ENCODE data around the gene PLCH1.

The PLCH1 gene

DNA sequence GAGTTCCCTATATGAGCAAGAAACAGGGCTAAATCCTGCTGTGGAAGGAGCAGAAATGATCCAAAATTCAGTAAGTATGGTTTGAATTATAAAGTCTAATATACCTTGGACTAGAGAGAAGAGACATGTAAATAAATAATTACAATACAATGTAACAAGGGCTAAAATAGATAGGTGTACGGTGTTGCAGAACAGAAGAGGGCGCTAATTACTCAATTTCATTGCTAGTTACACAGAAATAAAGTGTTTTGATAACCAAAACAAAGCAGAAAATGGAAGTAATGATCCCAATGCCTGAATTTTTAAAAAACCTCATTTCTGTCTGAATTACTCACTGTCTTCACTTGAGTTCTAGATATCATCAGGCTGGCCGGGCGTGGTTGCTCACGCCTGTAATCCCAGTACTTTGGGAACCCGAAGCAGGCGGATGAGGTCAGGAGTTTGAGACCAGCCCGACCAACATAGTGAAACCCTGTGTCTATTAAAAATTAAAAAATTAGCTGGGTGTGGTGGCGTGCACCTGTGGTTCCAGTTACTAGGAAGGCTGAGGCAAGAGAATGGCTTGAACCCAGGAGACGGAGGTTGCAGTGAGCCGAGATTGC lies 8.3 kb upstream of the PLCH1 start:
- no peak for TF ChIP-seq ZFX (IDR thresholded peaks at IDR 0.05; ENCODE audit: borderline replicate concordance)
- TF ChIP-seq, protein P1, sequence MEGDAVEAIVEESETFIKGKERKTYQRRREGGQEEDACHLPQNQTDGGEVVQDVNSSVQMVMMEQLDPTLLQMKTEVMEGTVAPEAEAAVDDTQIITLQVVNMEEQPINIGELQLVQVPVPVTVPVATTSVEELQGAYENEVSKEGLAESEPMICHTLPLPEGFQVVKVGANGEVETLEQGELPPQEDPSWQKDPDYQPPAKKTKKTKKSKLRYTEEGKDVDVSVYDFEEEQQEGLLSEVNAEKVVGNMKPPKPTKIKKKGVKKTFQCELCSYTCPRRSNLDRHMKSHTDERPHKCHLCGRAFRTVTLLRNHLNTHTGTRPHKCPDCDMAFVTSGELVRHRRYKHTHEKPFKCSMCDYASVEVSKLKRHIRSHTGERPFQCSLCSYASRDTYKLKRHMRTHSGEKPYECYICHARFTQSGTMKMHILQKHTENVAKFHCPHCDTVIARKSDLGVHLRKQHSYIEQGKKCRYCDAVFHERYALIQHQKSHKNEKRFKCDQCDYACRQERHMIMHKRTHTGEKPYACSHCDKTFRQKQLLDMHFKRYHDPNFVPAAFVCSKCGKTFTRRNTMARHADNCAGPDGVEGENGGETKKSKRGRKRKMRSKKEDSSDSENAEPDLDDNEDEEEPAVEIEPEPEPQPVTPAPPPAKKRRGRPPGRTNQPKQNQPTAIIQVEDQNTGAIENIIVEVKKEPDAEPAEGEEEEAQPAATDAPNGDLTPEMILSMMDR (IDR thresholded peaks at IDR 0.05) = peak; percentile 82
- no peak overlapping the region for H3K27ac ChIP-seq

GRCh38 chr3:155748611-155749365 lies 3.9 kb upstream of the PLCH1 start:
- TF ChIP-seq, protein P1 (IDR thresholded peaks at IDR 0.05) = no peak
- no peak for TF ChIP-seq ZFX (IDR thresholded peaks at IDR 0.05; ENCODE audit: borderline replicate concordance)
- H3K27ac ChIP-seq = no peak overlapping the region

- TF ChIP-seq, protein P1 (IDR thresholded peaks at IDR 0.05) = no peak
- no peak for TF ChIP-seq ZFX (IDR thresholded peaks at IDR 0.05; ENCODE audit: borderline replicate concordance)
- no peak overlapping the region for H3K27ac ChIP-seq
Observed at GRCh38 chr3:155747946-155748290, 3.0 kb upstream of the PLCH1 start.

DNA sequence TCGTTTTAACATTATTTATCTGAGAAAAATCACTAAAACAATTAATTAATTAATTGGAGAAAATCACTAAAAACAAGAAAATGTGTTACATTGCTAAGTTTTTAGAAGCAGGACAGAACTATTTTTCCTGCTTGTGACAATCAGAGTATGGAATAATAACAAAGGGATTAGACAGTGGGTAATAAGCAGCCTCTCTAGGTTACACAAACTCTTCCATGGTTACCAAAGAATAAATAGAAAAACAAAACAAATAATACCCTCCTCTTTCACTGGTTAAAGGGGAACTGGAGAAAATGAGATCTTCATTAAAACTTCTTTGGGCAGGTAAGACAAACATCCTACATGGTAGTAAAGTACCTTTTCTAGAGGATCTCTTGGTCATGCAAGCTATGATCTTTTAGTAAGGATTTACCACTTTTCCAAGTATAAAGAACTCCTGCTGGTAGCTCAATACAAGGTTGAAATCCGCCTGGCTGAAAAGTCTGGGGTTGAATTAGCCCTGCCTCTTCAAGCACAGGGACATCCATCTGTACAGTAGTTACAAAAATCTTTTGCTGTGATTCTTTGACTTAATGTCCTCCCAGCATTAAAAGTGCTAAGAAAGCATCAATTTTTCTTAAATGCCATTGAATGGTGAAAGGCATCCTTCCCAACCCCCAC lies 2.5 kb upstream of the PLCH1 start:
- TF ChIP-seq ZFX (IDR thresholded peaks at IDR 0.05; ENCODE audit: borderline replicate concordance) = no peak
- TF ChIP-seq, protein P1 (IDR thresholded peaks at IDR 0.05) = no peak
- no peak overlapping the region for H3K27ac ChIP-seq

DNA sequence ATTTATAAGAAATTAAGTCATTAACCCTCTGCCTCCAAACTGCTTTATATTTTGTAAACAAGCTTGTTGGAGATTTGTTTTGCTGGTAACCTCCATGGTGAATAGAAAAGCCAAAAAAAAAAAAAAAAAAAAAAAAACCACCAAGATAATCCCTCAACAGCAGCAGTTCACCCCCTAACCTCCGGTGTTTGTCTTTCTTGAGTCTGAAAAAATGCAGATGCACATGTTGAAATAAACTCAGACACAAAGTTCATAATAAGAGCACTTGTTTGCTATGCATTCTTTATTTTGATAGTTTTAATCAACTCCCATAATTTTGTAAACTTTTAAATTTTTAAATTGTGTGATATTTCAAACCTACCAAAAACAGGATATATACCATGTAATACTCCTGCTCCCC lies 1.8 kb upstream of the PLCH1 start:
- no peak overlapping the region for H3K27ac ChIP-seq
- TF ChIP-seq, protein P1 (IDR thresholded peaks at IDR 0.05) = no peak
- no peak for TF ChIP-seq ZFX (IDR thresholded peaks at IDR 0.05; ENCODE audit: borderline replicate concordance)

- H3K27ac ChIP-seq = peak overlapping the region; percentile 59
- TF ChIP-seq ZFX (IDR thresholded peaks at IDR 0.05; ENCODE audit: borderline replicate concordance) = no peak
- TF ChIP-seq, protein P1 (IDR thresholded peaks at IDR 0.05) = no peak
Observed at GRCh38 chr3:155745795-155746550, 1.1 kb upstream of the PLCH1 start.

Data from 22Rv1 (cell line).